Loucy (cell line): ENCODE results near the gene PSD2.

Source experiments
- H2AFZ ChIP-seq: fragments of 200-600 bp; sonication (generic); 2 replicates; pipeline ENCODE4 v1.6.0; 2016; ENCODE audit warnings: antibody characterized with exemption, mild to moderate bottlenecking, low read length, moderate library complexity
- H3F3A ChIP-seq: fragments of 200-600 bp; 2 replicates; pipeline ENCODE4 v1.6.0; 2016; ENCODE audit warnings: antibody characterized with exemption, low read depth, mild to moderate bottlenecking
- H3K27me3 ChIP-seq: fragments of 200-600 bp; sonication (generic); 2 replicates; pipeline ENCODE4 v1.6.1; 2014; ENCODE audit warnings: low read length, mild to moderate bottlenecking; ENCODE audit not compliant: insufficient read depth, poor library complexity, severe bottlenecking
- H3K36me3 ChIP-seq: fragments of 200-600 bp; sonication (generic); 2 replicates; pipeline ENCODE4 v1.6.1; 2016; ENCODE audit warnings: low read length; ENCODE audit not compliant: insufficient read depth
- H3K4me1 ChIP-seq: fragments of 200-600 bp; sonication (generic); 2 replicates; pipeline ENCODE4 v1.5.1; 2014; ENCODE audit warnings: low read length, mild to moderate bottlenecking; ENCODE audit not compliant: insufficient read depth, poor library complexity, severe bottlenecking
- H3K4me2 ChIP-seq: fragments of 200-600 bp; sonication (generic); 2 replicates; pipeline ENCODE4 v1.6.0; 2014; ENCODE audit warnings: antibody characterized with exemption, low read length, low read depth, mild to moderate bottlenecking; ENCODE audit not compliant: poor library complexity, severe bottlenecking
- H3K4me3 ChIP-seq: fragments of 200-600 bp; sonication (generic); 2 replicates; pipeline ENCODE4 v1.5.1; 2014; ENCODE audit warnings: low read length, mild to moderate bottlenecking, mixed read lengths; ENCODE audit not compliant: poor library complexity, severe bottlenecking
- H3K79me2 ChIP-seq: fragments of 200-600 bp; sonication (generic); 2 replicates; pipeline ENCODE4 v1.6.1; 2014; ENCODE audit warnings: low read length; ENCODE audit not compliant: insufficient read depth
- H3K9ac ChIP-seq: fragments of 200-600 bp; sonication (generic); 2 replicates; pipeline ENCODE4 v1.6.0; 2014; ENCODE audit warnings: mild to moderate bottlenecking, low read depth, low read length, moderate library complexity; ENCODE audit not compliant: poor library complexity, severe bottlenecking
- H3K9me2 ChIP-seq: fragments of 200-600 bp; sonication (generic); replicated peaks from 2 replicates; pipeline ENCODE4 v1.6.1; 2016; ENCODE audit warnings: low read depth, low read length, mixed read lengths
- H3K9me3 ChIP-seq: fragments of 200-600 bp; sonication (generic); 2 replicates; pipeline ENCODE4 v1.6.1; 2014; ENCODE audit warnings: mild to moderate bottlenecking, antibody characterized with exemption, low read length, low read depth; ENCODE audit not compliant: insufficient read depth
- H4K20me1 ChIP-seq: fragments of 200-600 bp; sonication (generic); 2 replicates; pipeline ENCODE4 v1.6.0; 2014; ENCODE audit warnings: antibody characterized with exemption, low read length, mild to moderate bottlenecking; ENCODE audit not compliant: insufficient read depth, poor library complexity, severe bottlenecking
- CTCF ChIP-seq: fragments of 200-600 bp; sonication (generic); conservative IDR thresholded peaks from 2 replicates; pipeline ENCODE4 v1.5.1; 2014; ENCODE audit warnings: mild to moderate bottlenecking, antibody characterized with exemption, low read length
- EZH2phosphoT487 ChIP-seq: fragments of 200-600 bp; IDR thresholded peaks from 2 replicates; pipeline ENCODE4 v1.6.1; 2018; ENCODE audit warnings: antibody characterized with exemption, mild to moderate bottlenecking, moderate library complexity, borderline replicate concordance

Gene PSD2

GRCh38 chr5:139845846-139846681 lies 50.5 kb downstream of the PSD2 start:
- TF ChIP-seq EZH2phosphoT487 = no peak
- TF ChIP-seq CTCF = no peak
- Histone ChIP-seq H3K9me3 (no peaks in the 10 kb centered on the region), H3K4me3 (no peak overlapping the region), H3K36me3 (no peaks in the 10 kb centered on the region), H3K9ac (no peak overlapping the region), H3K4me1 (peaks cover 3% of the 10 kb centered on the region), H2AFZ (no peak overlapping the region), H3K9me2 (no peaks in the 10 kb centered on the region), H3F3A (no peaks in the 10 kb centered on the region), H3K79me2 (no peaks in the 10 kb centered on the region), H3K4me2 (no peak overlapping the region), H3K27me3 (peaks cover 11% of the 10 kb centered on the region), H4K20me1 (no peaks in the 10 kb centered on the region)

- no peaks in the 10 kb centered on the region for H3F3A ChIP-seq
- H3K9me3 ChIP-seq = no peaks in the 10 kb centered on the region
- no peaks in the 10 kb centered on the region for H4K20me1 ChIP-seq
- no peaks in the 10 kb centered on the region for H3K36me3 ChIP-seq
- no peak overlapping the region for H2AFZ ChIP-seq
- peak overlapping the region; percentile 54 for H3K4me2 ChIP-seq
- peaks cover 3% of the 10 kb centered on the region for H3K4me1 ChIP-seq
- H3K9me2 ChIP-seq = no peaks in the 10 kb centered on the region
- TF ChIP-seq EZH2phosphoT487 = no peak
- no peak for TF ChIP-seq CTCF
- peak overlapping the region; percentile 72 for H3K4me3 ChIP-seq
- H3K27me3 ChIP-seq = peaks cover 11% of the 10 kb centered on the region
- no peaks in the 10 kb centered on the region for H3K79me2 ChIP-seq
- peak overlapping the region; percentile 19 for H3K9ac ChIP-seq
Observed at GRCh38 chr5:139847091-139847490, 51.5 kb downstream of the PSD2 start.

GRCh38 chr5:139847790-139848507 lies 52.3 kb downstream of the PSD2 start:
- H2AFZ ChIP-seq = peak overlapping the region; percentile 83; the same call in 1 of the 2 replicates
- TF ChIP-seq CTCF (no peak), EZH2phosphoT487 (no peak)
- peak overlapping the region; percentile 73 for H3K4me3 ChIP-seq
- no peaks in the 10 kb centered on the region for H3F3A ChIP-seq
- H3K9me2 ChIP-seq = no peaks in the 10 kb centered on the region
- H3K36me3 ChIP-seq = no peaks in the 10 kb centered on the region
- H3K4me1 ChIP-seq = peaks cover 3% of the 10 kb centered on the region
- H4K20me1 ChIP-seq = no peaks in the 10 kb centered on the region
- H3K27me3 ChIP-seq = peaks cover 11% of the 10 kb centered on the region
- peak overlapping the region; percentile 62 for H3K9ac ChIP-seq
- no peaks in the 10 kb centered on the region for H3K9me3 ChIP-seq
- no peaks in the 10 kb centered on the region for H3K79me2 ChIP-seq
- H3K4me2 ChIP-seq = peak overlapping the region; percentile 57
